HUES64 (cell line): ENCODE results near the gene TAF11L9. TPM values are rescaled to one million over a fixed set of nuclear protein-coding genes. Genes with fewer than 3 reads are reported as not detected.
"Not testable (repeated sequence)": the region's sequence is repeated elsewhere in the genome, so short reads cannot be mapped to it uniquely, and the experiment has no call there.

Source experiments
- H3K27ac ChIP-seq: 2 replicates; pipeline ENCODE4 v1.7.0; 2013; ENCODE audit warnings: low read depth, low read length, inconsistent platforms
- H3K27me3 ChIP-seq: 2 replicates; pipeline ENCODE4 v1.6.1; 2013; ENCODE audit warnings: mild to moderate bottlenecking, low read length; ENCODE audit not compliant: insufficient read depth
- H3K36me3 ChIP-seq: 2 replicates; pipeline ENCODE4 v1.6.1; 2013; ENCODE audit warnings: mild to moderate bottlenecking, low read length; ENCODE audit not compliant: insufficient read depth
- H3K4me1 ChIP-seq: 2 replicates; pipeline ENCODE4 v1.6.1; 2013; ENCODE audit warnings: mild to moderate bottlenecking, low read length, moderate library complexity; ENCODE audit not compliant: insufficient read depth
- H3K4me3 ChIP-seq: 2 replicates; pipeline ENCODE4 v1.5.1; 2013; ENCODE audit warnings: mild to moderate bottlenecking, low read length, moderate library complexity
- H3K9ac ChIP-seq: 2 replicates; pipeline ENCODE4 v1.6.1; 2013; ENCODE audit warnings: mild to moderate bottlenecking, low read depth, low read length
- H3K9me3 ChIP-seq: 2 replicates; pipeline ENCODE4 v1.6.1; 2013; ENCODE audit warnings: low read depth, low read length; ENCODE audit not compliant: insufficient read depth
- WGBS: fragments of 150-250, 120-280 bp; methylation state at CpG from one replicate; pipeline ENCODE4 v1.1.7; 2013; ENCODE audit warnings: missing lambda C conversion rate; 5-methylcytosine and 5-hydroxymethylcytosine counted together
- polyA plus RNA-seq, 2 experiments: library from polyadenylated mRNA; stranded (reverse); fragments of 50-300 nt; gene quantifications; one replicate each; pipeline ENCODE4 v1.2.3, GENCODE V29; 2013

TAF11L9 gene
- not detected for polyA plus RNA-seq (2013, experiment 1 of 2)
- not detected for polyA plus RNA-seq (2013, experiment 2 of 2)

DNA sequence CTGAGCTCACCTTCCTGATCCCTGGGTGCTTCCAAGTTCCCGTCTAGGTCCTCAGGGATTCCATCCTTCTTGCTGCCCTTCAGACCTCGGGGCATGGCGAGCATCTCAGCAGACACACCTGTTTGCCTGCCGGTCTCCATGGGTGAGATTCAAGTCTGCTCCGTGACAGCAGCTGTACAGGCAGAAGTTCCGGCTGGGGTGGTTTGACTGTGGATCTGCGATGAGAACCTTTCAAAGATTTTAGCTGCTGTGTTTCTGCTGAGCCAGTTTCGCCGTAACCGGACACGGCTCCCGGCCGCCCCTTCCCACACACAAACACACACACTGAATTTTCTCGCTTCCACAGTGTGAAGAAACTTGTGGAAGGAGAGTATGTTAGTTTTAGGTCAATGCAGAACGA is at the start of gene TAF11L9:
Gene TAF11L9, minus strand, starts transcription at position 140 of the 400 bp plus-strand sequence.
- WGBS = 89% methylated on average over 3 of the region's 15 CpGs
- H3K9ac ChIP-seq, H3K4me1 ChIP-seq, H3K4me3 ChIP-seq, H3K9me3 ChIP-seq, H3K27ac ChIP-seq, H3K36me3 ChIP-seq, H3K27me3 ChIP-seq: not testable (repeated sequence)

DNA sequence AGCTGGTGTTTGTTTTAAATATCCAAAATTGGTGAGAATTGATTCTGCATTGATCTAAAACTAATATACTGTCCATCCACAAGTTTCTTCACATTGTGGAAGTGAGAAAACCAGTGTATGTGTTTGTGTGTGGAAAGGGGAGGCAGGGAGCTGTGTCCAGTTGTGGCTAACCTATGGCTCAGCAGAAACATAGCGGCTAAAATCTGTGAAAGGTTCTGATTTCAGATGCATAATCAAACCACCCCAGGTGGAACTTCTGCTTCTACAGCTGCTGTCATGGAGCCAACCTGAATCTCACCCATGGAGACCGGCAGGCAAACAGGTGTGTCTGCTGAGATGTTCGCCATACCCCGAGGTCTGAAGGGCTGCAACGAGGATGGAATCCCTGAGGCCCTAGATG is 40.0 kb upstream of the TAF11L9 start, which contains the start of gene TAF11L14:
Gene TAF11L14, plus strand, starts transcription at position 301 of the 400 bp plus-strand sequence.
- Histone ChIP-seq H3K9me3 (no peaks in the 10 kb centered on the region), H3K36me3 (no peaks in the 10 kb centered on the region), H3K27ac (no peak within 1 kb of the TSS), H3K9ac (no peak within 1 kb of the TSS), H3K4me3 (no peak within 1 kb of the TSS), H3K4me1 (no peaks in the 10 kb centered on the region), H3K27me3 (no peaks in the 10 kb centered on the region)
- WGBS = 94% methylated on average over 5 of the region's 5 CpGs

DNA sequence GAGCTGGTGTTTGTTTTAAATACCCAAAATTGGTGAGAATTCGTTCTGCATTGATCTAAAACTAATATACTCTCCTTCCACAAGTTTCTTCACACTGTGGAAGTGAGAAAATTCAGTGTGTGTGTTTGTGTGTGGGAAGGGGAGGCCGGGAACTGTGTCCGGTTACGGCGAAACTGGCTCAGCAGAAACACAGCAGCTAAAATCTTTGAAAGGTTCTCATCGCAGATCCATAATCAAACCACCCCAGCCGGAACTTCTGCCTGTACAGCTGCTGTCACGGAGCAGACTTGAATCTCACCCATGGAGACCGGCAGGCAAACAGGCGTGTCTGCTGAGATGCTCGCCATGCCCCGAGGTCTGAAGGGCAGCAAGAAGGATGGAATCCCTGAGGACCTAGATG is 37.6 kb upstream of the TAF11L9 start, which contains the start of gene TAF11L13:
Gene TAF11L13, plus strand, starts transcription at position 301 of the 400 bp plus-strand sequence.
- H3K4me1 ChIP-seq, H3K4me3 ChIP-seq, H3K9ac ChIP-seq, H3K9me3 ChIP-seq, H3K27ac ChIP-seq, H3K36me3 ChIP-seq, H3K27me3 ChIP-seq: not testable (repeated sequence)
- 86% methylated on average over 6 of the region's 12 CpGs for WGBS

DNA sequence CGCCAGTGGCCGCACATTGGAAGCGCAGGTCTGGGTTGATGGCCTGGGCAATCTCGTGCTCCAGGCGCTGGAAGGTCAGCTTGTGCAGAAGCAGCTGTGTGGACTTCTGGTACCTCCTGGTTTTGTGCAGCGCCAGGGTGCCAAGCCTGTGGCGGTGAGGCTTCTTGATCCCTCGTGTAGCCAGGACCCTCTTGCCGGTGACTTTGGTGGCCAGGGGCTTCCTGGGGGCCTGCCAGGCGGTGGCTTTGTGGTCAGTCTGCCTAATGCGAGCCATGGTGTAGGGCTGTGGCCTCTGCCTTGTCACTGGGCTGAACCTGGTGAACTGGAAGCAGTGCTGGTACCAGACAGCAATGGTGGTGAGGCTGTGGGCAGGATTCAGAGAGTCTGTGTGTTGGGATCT is 31.5 kb upstream of the TAF11L9 start:
- Histone ChIP-seq H3K27me3 (no peaks in the 10 kb centered on the region), H3K9me3 (no peaks in the 10 kb centered on the region), H3K36me3 (no peaks in the 10 kb centered on the region), H3K4me1 (no peaks in the 10 kb centered on the region), H3K9ac (no peak overlapping the region), H3K4me3 (no peak overlapping the region), H3K27ac (no peak overlapping the region)
- 94% methylated on average over 11 of the region's 11 CpGs for WGBS

DNA sequence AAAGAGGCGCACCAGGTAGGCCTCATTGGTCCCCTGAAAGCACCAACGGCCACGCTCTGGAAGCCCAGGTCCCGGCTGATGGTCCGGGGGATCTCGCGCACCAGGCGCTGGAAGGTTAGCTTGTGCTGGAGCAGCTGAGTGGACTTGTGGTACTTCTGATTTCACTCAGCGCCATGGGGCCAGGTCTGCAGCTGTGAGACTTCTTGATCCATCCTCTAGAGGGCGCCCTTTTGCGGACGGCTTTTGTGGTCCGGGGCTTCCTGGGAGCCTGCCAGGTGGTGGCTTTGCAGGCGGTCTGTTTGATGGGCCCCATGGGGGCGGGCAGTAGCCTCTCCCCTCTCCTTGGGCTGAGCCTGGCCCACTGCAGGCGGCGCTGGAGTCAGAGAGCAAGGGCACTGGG is 26.4 kb upstream of the TAF11L9 start:
- Histone ChIP-seq H3K27ac (no peak overlapping the region), H3K9ac (no peak overlapping the region), H3K27me3 (no peaks in the 10 kb centered on the region), H3K4me3 (no peak overlapping the region), H3K4me1 (no peaks in the 10 kb centered on the region), H3K36me3 (no peaks in the 10 kb centered on the region), H3K9me3 (no peaks in the 10 kb centered on the region)
- 87% methylated on average over 17 of the region's 17 CpGs for WGBS

DNA sequence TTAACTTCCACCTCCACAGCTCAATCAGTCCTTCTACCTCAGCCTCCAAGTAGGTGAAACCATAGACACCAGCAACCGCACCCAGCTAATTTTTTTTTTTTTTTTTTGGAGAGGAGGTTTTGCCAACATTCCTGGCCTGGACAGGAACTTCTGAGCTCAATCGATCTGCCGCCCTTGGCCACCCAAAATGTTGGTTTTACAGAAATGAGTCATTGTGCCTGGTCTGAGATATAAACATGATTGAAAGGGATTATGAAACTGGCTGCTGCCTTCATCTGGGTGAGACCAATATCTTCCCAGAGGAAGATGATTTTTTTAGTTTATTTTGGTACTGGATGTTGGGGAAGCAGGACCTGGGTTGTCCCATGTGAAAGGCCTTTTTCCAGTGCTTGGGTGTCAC is 25.2 kb upstream of the TAF11L9 start:
- Histone ChIP-seq H3K9ac (no peak overlapping the region), H3K36me3 (no peaks in the 10 kb centered on the region), H3K4me3 (no peak overlapping the region), H3K9me3 (no peaks in the 10 kb centered on the region), H3K27me3 (no peaks in the 10 kb centered on the region), H3K27ac (no peak overlapping the region), H3K4me1 (no peaks in the 10 kb centered on the region)
- 96% methylated on average over 3 of the region's 3 CpGs for WGBS

DNA sequence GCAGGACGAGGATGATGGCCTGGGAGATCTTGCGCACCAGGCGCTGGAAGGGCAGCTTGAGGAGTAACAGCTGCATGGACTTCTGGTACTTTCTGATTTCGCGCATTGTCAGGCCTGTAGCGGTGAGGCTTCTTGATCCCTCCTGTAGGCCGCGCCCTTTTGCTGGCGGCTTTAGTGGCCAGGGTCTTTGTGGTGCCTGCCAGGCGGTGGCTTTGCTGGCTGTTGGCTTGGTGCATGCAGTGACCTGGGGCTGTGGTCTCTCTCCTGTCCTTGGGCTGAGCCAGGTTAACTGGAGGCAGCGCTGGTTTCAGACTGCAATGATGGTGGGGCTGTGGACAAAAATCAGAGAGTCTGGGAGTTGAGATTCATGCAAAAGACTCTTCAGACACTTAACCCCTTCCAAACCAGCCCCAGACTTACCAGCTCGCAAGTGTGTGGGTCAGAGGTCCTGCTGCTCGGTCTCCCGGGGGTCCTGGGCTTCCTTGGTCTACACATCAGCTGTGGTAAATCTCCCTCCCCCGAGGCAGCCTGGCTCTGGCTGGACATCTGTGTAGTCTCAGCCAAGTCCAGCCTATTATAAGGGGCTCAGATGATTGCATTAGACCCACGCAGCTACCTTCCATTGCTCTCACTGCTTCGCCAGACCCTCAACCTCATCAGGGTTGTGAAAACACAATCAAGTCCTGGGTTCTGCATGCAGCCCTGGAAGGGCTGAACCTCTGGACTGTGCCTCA is 20.8 kb upstream of the TAF11L9 start:
- H3K27me3 ChIP-seq = no peaks in the 10 kb centered on the region
- 94% methylated on average over 17 of the region's 17 CpGs for WGBS
- H3K27ac ChIP-seq = no peak overlapping the region
- no peak overlapping the region for H3K9ac ChIP-seq
- no peak overlapping the region for H3K4me3 ChIP-seq
- no peaks in the 10 kb centered on the region for H3K4me1 ChIP-seq
- no peaks in the 10 kb centered on the region for H3K9me3 ChIP-seq
- H3K36me3 ChIP-seq = no peaks in the 10 kb centered on the region

DNA sequence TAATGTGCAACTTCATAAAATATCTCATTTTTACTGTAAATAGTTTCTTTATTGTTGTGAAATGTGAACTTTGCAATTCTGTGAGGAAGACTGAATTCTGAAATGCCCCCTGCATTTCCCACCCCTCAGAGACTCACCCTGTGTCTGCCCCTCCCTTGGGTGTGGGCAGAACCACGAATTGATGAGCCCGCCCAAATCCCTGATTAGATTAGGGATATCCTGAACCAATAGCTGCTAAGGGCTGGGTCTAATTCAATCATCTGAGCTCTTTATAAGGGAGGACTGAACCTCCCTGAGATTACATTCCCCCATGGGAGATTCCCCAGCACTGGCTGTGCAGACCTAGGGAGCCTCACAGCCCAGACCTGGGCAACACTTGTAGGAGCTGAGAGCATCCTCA is 15.9 kb upstream of the TAF11L9 start, which contains the start of gene TAF11L12:
Gene TAF11L12, plus strand, starts transcription at position 301 of the 400 bp plus-strand sequence.
- 80% methylated on average over 2 of the region's 2 CpGs for WGBS
- H3K4me3 ChIP-seq, H3K27me3 ChIP-seq, H3K36me3 ChIP-seq, H3K4me1 ChIP-seq, H3K27ac ChIP-seq, H3K9me3 ChIP-seq, H3K9ac ChIP-seq: not testable (repeated sequence)

DNA sequence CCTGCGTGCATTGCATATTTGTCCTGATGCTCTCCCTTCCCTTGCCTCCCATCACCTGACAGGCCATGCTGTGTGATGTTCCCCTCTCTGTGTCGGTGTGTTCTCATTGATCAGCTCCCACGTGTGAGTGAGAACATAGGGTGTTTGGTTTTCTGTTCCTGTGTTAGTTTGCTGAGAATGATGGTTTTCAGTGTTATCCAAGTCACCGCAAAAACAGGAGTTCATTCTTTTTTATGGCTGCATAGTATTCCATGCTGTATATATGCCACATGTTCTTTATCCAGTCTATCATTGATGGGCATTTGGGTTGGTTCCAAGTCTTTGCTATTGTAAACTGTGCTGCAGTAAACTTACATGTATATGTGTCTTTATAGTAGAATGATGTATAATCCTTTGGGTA is 13.3 kb upstream of the TAF11L9 start:
- not testable (repeated sequence) for H3K9ac ChIP-seq, H3K27me3 ChIP-seq, H3K36me3 ChIP-seq, H3K9me3 ChIP-seq, H3K27ac ChIP-seq, H3K4me1 ChIP-seq, H3K4me3 ChIP-seq
- WGBS = 87% methylated on average over 4 of the region's 4 CpGs

DNA sequence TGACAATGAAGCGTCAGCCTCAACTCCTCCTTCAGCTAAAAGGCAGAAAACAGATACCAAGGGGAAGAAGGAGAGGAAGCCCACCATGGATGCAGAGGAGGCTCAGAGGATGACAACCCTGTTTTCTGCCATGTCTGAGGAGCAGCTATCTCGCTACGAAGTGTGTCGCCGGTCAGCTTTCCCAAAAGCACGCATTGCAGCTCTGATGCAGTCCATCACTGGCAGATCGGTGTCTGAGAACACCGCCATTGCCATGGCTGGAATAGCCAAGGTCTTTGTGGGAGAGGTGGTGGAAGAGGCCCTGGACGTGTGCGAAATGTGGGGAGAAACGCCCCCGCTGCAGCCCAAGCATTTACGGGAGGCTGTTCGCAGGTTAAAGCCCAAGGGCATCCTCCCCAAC is 10.8 kb upstream of the TAF11L9 start:
- H3K27ac ChIP-seq = no peak overlapping the region
- no peaks in the 10 kb centered on the region for H3K36me3 ChIP-seq
- no peak overlapping the region for H3K9ac ChIP-seq
- H3K4me3 ChIP-seq = no peak overlapping the region
- H3K27me3 ChIP-seq = no peaks in the 10 kb centered on the region
- WGBS = 98% methylated on average over 8 of the region's 14 CpGs
- H3K4me1 ChIP-seq = no peaks in the 10 kb centered on the region
- H3K9me3 ChIP-seq = no peaks in the 10 kb centered on the region

DNA sequence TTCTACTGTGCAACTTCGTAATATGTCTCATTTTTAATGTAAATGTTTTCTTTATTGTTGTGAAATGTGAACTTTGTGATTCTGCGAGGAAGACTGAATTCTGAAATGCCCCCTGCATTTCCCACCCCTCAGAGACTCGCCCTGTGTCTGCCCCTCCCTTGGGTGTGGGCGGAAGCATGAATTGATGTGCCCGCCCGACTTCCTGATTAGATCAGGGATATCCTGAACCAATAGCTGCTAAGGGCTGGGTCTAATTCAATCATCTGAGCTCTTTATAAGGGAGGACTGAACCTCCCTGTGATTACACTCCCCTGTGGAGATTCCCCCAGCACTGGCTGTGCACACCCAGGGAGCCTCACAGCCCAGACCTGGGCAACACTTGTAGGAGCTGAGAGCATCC is 9.7 kb upstream of the TAF11L9 start, which contains the start of gene TAF11L11:
Gene TAF11L11, plus strand, starts transcription at position 304 of the 400 bp plus-strand sequence.
- H3K27me3 ChIP-seq, H3K36me3 ChIP-seq, H3K9ac ChIP-seq, H3K4me3 ChIP-seq, H3K9me3 ChIP-seq, H3K4me1 ChIP-seq, H3K27ac ChIP-seq: not testable (repeated sequence)
- WGBS = 95% methylated on average over 4 of the region's 6 CpGs

DNA sequence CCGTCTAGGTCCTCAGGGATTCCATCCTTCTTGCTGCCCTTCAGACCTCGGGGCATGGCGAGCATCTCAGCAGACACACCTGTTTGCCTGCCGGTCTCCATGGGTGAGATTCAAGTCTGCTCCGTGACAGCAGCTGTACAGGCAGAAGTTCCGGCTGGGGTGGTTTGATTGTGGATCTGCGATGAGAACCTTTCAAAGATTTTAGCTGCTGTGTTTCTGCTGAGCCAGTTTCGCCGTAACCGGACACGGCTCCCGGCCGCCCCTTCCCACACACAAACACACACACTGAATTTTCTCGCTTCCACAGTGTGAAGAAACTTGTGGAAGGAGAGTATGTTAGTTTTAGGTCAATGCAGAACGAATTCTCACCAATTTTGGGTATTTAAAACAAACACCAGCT is 3.5 kb upstream of the TAF11L9 start, which contains the start of gene TAF11L10:
Gene TAF11L10, minus strand, starts transcription at position 101 of the 400 bp plus-strand sequence.
- H3K4me3 ChIP-seq, H3K27ac ChIP-seq, H3K9ac ChIP-seq, H3K4me1 ChIP-seq, H3K36me3 ChIP-seq, H3K9me3 ChIP-seq, H3K27me3 ChIP-seq: not testable (repeated sequence)
- WGBS = no CpG with 5 or more reads among the region's 15 CpGs
